ENCODE measurements around the gene TMEM107. TPM values are rescaled to one million over a fixed set of nuclear protein-coding genes. Genes with fewer than 3 reads are reported as not detected.

Gene TMEM107
- polyA plus RNA-seq, 1 donor from 2014 or later: 35.2 TPM

DNA sequence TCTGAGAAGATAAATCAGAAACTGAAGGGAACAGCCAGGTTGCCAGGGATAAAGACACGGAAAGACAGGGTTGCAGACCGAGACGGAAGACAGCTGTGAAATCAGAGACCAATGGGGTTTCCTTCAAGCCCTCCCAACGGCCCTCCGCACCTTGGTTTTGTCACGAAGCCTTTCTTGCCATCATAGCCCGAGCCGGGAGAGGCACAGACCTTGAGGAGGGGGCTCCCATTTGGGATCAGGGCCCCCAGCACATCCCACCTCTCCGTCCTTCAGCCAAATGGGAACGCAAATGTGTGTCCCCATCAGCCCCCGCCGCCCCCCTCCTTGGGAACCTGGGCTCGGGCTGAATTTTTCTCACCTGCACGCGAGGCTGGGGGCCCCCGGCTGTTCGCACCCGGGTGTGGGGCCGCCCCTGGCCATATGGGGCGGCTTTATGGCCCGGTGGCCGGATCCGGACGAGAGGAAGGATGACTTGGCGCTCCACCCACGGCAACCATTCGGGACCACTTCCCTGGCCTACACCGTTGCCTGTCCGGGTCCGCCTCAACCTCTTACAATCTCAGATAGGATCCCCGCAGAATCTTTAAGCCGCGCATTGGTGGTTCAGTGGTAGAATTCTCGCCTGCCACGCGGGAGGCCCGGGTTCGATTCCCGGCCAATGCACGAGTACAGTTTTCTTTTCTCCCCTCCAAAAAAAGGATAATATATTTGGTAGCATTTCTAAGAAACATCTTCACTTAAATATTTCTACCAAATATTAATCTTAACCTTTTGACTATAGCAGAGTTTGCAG lies 50.8 kb downstream of the TMEM107 start:
- no peaks in the 10 kb centered on the region for H3K36me3 Mint-ChIP-seq
- H3K9me3 Mint-ChIP-seq: no peaks in the 10 kb centered on the region
- peaks cover 34 to 38% (median 38%) of the 10 kb centered on the region in 3 donors for H3K4me1 Mint-ChIP-seq
- peaks cover 39% of the 10 kb centered on the region for H3K27me3 Mint-ChIP-seq
- H3K4me3 Mint-ChIP-seq: peak overlapping the region; percentile 92 to 98 (median 94)
- H3K27ac Mint-ChIP-seq: peak overlapping the region; percentile 89 to 99 (median 97)

DNA sequence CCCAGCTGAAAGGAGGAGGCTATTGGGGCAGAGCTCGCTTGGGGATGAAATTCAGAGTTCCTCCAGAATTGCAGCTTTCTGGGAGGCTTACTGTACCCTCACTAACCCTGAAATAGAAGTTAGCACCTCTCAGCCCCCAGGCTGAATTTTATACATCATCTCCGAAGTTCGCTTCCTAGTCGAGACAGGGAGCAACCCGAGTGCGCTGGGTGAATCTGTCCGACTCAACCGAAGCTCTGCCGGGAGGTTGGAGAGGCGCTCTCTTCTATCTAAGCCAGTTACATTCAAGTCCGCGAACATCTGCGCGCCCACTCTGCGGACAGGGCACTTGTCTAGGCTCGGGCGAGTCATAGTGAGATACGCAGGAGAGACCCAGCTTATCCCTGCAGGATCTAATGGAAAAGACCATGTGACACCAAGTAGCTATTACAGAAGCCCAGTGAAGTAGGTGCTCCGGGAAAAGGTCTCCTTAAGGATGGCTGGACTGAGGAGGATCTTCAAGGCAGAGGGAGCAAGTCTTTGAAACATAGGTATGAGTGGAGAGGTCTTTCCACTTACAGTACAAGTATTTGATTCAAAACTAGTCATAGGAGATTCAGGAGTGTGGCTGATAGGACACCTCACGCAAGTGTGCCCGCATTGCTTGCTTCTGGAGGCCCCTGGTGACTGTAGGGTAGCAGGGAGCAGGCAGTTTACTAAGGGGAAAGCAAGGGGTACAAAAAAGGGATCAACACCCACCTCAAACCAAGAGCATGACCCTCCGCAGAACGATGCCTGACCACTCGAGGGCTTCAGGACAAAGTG lies 51.6 kb downstream of the TMEM107 start:
- Mint-ChIP-seq H3K27ac (peak overlapping the region; percentile 89 to 99 (median 97)), H3K4me3 (peak overlapping the region; percentile 92 to 98 (median 93)), H3K9me3 (peaks cover 0 to under 1% (median 0%) of the 10 kb centered on the region in 3 donors), H3K4me1 (peaks cover 40 to 46% (median 45%) of the 10 kb centered on the region in 3 donors), H3K36me3 (no peaks in the 10 kb centered on the region), H3K27me3 (peaks cover 38% of the 10 kb centered on the region)

DNA sequence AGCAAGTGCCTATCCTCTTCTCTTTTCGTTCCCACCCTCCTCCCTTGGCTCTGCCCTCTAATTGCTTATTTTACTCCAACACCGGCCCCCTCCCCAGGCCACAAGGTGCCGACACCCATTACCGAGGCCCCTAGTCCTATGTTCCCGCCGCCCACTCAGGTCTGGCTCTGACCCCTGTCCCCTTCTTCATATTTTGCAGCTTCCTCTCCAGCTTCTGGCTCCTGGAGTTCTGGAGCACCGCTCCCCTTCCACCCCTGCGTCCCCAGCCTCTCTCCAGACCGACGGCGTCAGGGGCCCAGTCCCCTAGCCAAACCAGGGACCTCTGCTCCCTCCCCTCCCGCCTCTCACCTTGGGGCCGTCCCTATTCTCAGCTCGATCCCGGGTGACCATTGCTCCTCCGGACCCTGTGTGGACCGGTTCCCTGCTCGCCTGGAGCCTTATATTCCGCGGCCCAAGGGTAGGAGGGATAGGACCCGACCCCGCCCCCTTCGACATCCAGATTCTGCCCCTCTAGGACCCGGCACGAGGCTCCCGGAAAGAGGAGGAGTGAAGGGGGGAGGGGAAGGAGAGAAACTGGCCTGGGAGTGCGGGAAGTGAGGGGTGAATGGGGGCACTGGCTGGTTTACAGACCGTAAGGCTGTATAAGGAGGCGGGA lies 52.4 kb downstream of the TMEM107 start, which contains the start of gene HES7:
TSS of gene HES7 (minus strand) at position 412 of the 655 bp plus-strand sequence. CDS start at position 390, 22 bp downstream.
- H3K36me3 Mint-ChIP-seq: peaks cover 1% of the 10 kb centered on the region
- peaks cover 0 to 5% (median 0%) of the 10 kb centered on the region in 3 donors for H3K9me3 Mint-ChIP-seq
- peaks cover 40% of the 10 kb centered on the region for H3K27me3 Mint-ChIP-seq
- H3K27ac Mint-ChIP-seq: peak within 1 kb of the TSS; percentile 89 to 99 (median 97)
- peaks cover 45 to 53% (median 48%) of the 10 kb centered on the region in 3 donors for H3K4me1 Mint-ChIP-seq
- peak within 1 kb of the TSS; percentile 92 to 98 (median 93) for H3K4me3 Mint-ChIP-seq

DNA sequence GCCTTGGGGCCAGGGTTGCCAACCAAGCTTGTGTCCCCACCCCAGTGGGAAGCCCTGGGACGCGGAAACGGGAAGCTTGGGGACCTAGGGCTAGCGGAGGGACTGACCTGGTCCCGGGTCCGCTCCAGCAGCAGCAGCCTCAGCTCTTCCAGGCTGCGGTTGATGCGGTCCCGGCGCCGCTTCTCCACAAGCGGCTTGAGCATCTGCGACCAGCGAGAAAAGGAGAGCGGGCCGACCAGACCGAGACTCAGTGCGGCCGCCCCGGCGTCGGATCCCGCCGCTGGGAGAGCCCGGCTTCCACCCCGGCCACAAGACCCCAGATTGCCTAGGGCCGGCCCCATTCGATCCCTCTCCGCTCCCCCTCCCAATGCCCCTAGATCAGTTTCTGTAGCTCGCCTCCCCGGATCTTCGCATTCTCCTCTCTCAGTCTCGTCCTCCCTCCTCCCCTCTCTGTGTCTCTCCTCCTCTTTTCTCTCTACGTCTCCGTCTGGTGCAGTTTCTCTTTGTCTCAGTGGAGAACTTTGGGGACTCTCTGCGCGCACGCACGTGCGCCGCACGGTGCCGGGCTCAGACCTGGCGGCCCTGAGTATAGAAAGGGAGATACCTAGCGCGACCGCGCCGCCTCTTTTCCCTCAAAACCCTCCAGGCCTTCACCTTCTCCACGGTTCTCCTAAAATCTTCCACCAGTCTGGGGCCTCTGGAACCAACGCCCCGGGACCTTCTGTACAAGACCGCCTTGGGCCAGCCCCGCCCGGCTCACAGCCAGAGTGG lies 53.1 kb downstream of the TMEM107 start:
- H3K9me3 Mint-ChIP-seq: peaks cover 0 to 5% (median 0%) of the 10 kb centered on the region in 3 donors
- peaks cover 2% of the 10 kb centered on the region for H3K36me3 Mint-ChIP-seq
- peaks cover 43% of the 10 kb centered on the region for H3K27me3 Mint-ChIP-seq
- peak overlapping the region; percentile 29 to 90 (median 89) for H3K27ac Mint-ChIP-seq
- peak overlapping the region; percentile 92 to 98 (median 93) for H3K4me3 Mint-ChIP-seq
- peaks cover 51 to 57% (median 54%) of the 10 kb centered on the region in 3 donors for H3K4me1 Mint-ChIP-seq

Other genes starting within 250 kb of the TMEM107 start
- gene KCNAB3, start 246.5 kb downstream of the TMEM107 start, polyA plus RNA-seq: 0.51 TPM
- gene TRAPPC1, start 244.4 kb downstream of the TMEM107 start, polyA plus RNA-seq: 220 TPM
- gene CNTROB, start 244.2 kb downstream of the TMEM107 start, polyA plus RNA-seq: 11.0 TPM
- gene GUCY2D, start 173.8 kb downstream of the TMEM107 start, polyA plus RNA-seq: 0.18 TPM
- gene ALOX15B, start 137.3 kb downstream of the TMEM107 start, polyA plus RNA-seq: not detected
- 0.41 TPM for gene ALOX12B, start 88.7 kb downstream of the TMEM107 start, polyA plus RNA-seq
- gene ALOXE3, start 57.9 kb downstream of the TMEM107 start, polyA plus RNA-seq: not detected
- not detected for gene HES7, start 52.3 kb downstream of the TMEM107 start, polyA plus RNA-seq
- gene PER1, start 24.0 kb downstream of the TMEM107 start, polyA plus RNA-seq: 12.6 TPM
- 83.7 TPM for gene VAMP2, start 13.4 kb downstream of the TMEM107 start, polyA plus RNA-seq
- 30.0 TPM for gene BORCS6, start 13.8 kb upstream of the TMEM107 start, polyA plus RNA-seq
- 0.34 TPM for gene AURKB, start 34.2 kb upstream of the TMEM107 start, polyA plus RNA-seq
- 35.1 TPM for gene CTC1, start 71.7 kb upstream of the TMEM107 start, polyA plus RNA-seq
- gene PFAS, start 72.9 kb upstream of the TMEM107 start, polyA plus RNA-seq: 15.5 TPM
- 67.4 TPM for gene RANGRF, start 112.3 kb upstream of the TMEM107 start, polyA plus RNA-seq
- gene SLC25A35, start 119.0 kb upstream of the TMEM107 start, polyA plus RNA-seq: 1.7 TPM
- not detected for gene ARHGEF15, start 133.9 kb upstream of the TMEM107 start, polyA plus RNA-seq
- gene ODF4, start 163.5 kb upstream of the TMEM107 start, polyA plus RNA-seq: not detected
- 1,664 TPM for gene RPL26, start 206.8 kb upstream of the TMEM107 start, polyA plus RNA-seq
- gene RNF222, start 221.4 kb upstream of the TMEM107 start, polyA plus RNA-seq: 0.08 TPM